Measurements from ENCODE around the gene CSF3R. TPM values are rescaled to one million over a fixed set of nuclear protein-coding genes. Genes with fewer than 3 reads are reported as not detected.

CSF3R gene
- total RNA-seq, 1 experiment from 2014 or later = not detected

DNA sequence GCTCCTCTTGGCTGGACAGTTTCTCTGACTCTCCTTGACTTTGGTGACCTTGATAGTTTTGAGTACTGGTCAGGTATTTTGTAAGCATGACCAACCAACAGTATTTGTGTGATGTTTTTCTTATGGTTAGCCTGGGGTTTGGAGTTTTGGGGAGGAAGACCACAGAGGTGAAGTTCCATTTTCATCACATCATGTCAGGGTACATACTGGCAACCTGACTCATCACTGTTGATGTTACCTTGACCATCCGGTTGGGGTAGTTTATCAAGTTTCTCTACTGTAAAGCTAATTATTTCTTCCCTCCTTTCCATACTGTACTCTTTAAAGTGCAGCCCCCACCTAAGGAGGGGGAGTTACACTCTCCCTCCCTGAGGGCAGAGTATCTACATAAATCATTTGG lies 45.9 kb downstream of the CSF3R start:
- H3K27ac ChIP-seq (ENCODE audit: insufficient read length, low read depth, low read length) = no peak overlapping the region
- no peak overlapping the region for H2BK5ac ChIP-seq (ENCODE audit: insufficient read length, low read length)
- DNase-seq = no peak
- no peaks in the 10 kb centered on the region for H3K36me3 Mint-ChIP-seq (ENCODE audit: insufficient read depth in 1 of 3, low read depth in 3 of 3)
- H3K4ac ChIP-seq (ENCODE audit: low read depth, low read length) = no peak overlapping the region
- H3K79me1 ChIP-seq (ENCODE audit: insufficient read depth, low read depth, low read length, poor library complexity, severe bottlenecking) = no peaks in the 10 kb centered on the region
- no peak overlapping the region for H3K27ac Mint-ChIP-seq
- no peak overlapping the region for H4K8ac ChIP-seq (replicated peaks; ENCODE audit: insufficient read length, low read depth, low read length)
- TF ChIP-seq, protein P1, sequence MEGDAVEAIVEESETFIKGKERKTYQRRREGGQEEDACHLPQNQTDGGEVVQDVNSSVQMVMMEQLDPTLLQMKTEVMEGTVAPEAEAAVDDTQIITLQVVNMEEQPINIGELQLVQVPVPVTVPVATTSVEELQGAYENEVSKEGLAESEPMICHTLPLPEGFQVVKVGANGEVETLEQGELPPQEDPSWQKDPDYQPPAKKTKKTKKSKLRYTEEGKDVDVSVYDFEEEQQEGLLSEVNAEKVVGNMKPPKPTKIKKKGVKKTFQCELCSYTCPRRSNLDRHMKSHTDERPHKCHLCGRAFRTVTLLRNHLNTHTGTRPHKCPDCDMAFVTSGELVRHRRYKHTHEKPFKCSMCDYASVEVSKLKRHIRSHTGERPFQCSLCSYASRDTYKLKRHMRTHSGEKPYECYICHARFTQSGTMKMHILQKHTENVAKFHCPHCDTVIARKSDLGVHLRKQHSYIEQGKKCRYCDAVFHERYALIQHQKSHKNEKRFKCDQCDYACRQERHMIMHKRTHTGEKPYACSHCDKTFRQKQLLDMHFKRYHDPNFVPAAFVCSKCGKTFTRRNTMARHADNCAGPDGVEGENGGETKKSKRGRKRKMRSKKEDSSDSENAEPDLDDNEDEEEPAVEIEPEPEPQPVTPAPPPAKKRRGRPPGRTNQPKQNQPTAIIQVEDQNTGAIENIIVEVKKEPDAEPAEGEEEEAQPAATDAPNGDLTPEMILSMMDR (conservative IDR thresholded peaks at IDR 0.05) = no peak
- no CpG with 5 or more reads among the region's 1 CpG for WGBS (ENCODE audit: extremely low coverage, insufficient read length, low lambda C conversion rate)
- H3K4me3 Mint-ChIP-seq = no peak overlapping the region
- H4K5ac ChIP-seq (ENCODE audit: insufficient read length, low read depth, low read length) = no peak overlapping the region
- H2AK5ac ChIP-seq (ENCODE audit: insufficient read length, low read length) = no peak overlapping the region
- no peak overlapping the region for H2AFZ ChIP-seq (ENCODE audit: low read length)
- no peak overlapping the region for H3K14ac ChIP-seq (ENCODE audit: insufficient read depth, low read length)
- no peak overlapping the region for H3K23ac ChIP-seq (ENCODE audit: insufficient read length, low read depth, low read length)
- no peak overlapping the region for H3K4me2 ChIP-seq (ENCODE audit: insufficient read depth, insufficient read length, low read length)
- no peak overlapping the region for H3K18ac ChIP-seq (ENCODE audit: insufficient read length, low read depth, low read length)
- H3T11ph ChIP-seq (ENCODE audit: low read length) = no peak overlapping the region
- H4K20me1 ChIP-seq (ENCODE audit: control insufficient read depth, insufficient read depth, insufficient read length) = no peaks in the 10 kb centered on the region
- no peak overlapping the region for H2BK120ac ChIP-seq (ENCODE audit: low read depth, low read length, poor library complexity, severe bottlenecking)
- no peaks in the 10 kb centered on the region for H3K9me3 ChIP-seq (ENCODE audit: control insufficient read depth, low read depth, low read length)
- H3K56ac ChIP-seq (ENCODE audit: insufficient read length, low read depth, low read length) = no peak overlapping the region
- H3K27me3 Mint-ChIP-seq (ENCODE audit: low read depth) = no peaks in the 10 kb centered on the region
- no peaks in the 10 kb centered on the region for H3K79me2 ChIP-seq (ENCODE audit: insufficient read depth, low read length)
- H3K27me3 ChIP-seq (ENCODE audit: insufficient read depth, low read length) = no peaks in the 10 kb centered on the region
- no peak overlapping the region for H2BK15ac ChIP-seq (ENCODE audit: low read depth, low read length)
- peaks cover 7 to 10% of the 10 kb centered on the region in 2 experiments for H3K4me1 Mint-ChIP-seq
- H3K4me1 ChIP-seq (ENCODE audit: insufficient read depth, low read length) = no peaks in the 10 kb centered on the region
- H4K91ac ChIP-seq (ENCODE audit: insufficient read length, low read depth, low read length) = no peak overlapping the region
- H3K9ac ChIP-seq (ENCODE audit: extremely low read depth, insufficient read length, low read length) = no peak overlapping the region
- H3K9me3 Mint-ChIP-seq = no peaks in the 10 kb centered on the region
- no peak overlapping the region for H2BK20ac ChIP-seq (ENCODE audit: low read depth, low read length, poor library complexity, severe bottlenecking)
- no peak overlapping the region for H2BK12ac ChIP-seq (ENCODE audit: insufficient read length, low read depth, low read length)
- no peaks in the 10 kb centered on the region for H3K23me2 ChIP-seq (ENCODE audit: insufficient read length, low read depth, low read length, poor library complexity, severe bottlenecking)

Measured in H9 (cell line).